GOT3 (cell line): Measurements from ENCODE around the gene TMEM52.
A peak's percentile ranks its signal among the peaks of the same experiment; 100 is the strongest.

Experiments
- DNase-seq: peaks from one replicate; lab custom pipeline; 2025; ENCODE audit warnings: mixed read lengths; lab: John Stamatoyannopoulos, UW

The TMEM52 gene

DNA sequence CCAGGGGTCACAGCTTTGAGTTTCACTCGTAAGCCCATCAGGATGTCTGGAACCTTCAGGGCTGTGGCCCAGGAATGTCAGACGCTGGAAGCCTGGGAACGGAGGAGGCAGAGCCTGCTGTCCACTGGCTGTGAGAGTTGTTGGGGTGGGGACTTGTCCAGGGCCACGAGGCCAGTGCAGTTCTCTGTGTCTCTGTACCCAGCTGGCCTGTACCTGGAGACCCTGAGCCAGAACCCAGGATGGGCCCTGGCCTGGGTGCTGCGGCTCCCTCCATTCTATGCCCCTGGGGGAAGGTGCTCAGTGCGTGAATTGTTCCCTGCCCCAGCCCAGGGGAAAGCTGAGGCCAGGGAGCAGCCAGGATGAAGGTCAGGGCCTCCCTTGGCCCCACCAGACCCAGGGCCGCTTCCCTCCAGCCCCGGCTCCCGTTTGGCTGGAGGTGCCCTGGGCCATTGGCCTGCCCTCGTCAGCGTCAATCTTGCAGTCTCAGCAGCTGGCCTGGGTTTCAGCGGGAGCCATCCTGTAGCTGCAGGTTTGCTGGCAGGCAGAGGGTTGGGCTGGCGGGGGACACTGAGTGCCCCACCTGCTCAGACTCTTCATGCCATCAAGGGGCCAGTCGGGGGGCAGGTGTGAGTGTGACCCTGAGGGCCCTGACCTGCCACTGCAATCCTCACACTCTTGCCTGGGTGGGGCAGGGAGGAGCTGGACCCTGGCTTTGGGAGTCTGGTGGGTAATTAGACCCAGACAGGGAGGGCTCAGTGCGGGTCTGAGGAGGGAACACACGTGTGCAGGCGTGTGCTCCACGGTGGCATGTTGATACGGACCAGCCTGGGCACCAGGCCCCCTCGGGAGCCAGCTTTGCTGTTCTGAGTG, 4.7 kb downstream of the TMEM52 start:
- DNase-seq: no peak

DNA sequence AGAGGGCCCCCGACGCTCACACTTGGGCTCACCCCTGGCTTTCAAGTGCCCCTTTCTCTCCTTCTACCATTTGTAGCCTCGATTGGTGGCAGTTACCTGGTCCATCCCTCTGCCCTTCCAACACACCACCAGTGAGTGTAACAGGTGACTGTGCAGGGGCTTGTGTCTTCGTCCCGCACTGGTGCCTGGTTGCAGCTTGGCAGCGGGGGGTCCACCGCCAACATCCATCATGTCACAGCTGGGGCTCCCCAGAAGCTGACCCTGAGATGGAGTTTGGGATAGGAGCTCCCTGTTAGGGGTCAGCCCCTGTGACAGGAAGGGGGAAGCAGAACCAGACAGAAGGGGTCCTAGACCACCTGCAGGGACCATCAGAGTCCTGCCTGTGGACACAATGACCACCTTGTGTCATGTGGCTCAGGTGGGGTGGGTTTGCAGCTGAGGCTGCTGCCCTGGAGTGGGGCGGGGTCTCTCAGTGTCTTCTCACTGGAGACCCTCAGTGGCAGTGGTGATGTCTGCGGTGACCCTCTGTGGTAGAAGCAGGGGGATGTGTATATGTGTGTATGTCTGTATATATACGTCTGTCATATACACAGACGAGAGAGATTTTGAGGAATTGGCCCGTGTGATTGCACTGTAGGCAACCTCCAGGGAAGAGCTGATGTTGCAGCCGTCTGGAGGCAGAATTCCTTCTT, 7.6 kb downstream of the TMEM52 start:
- DNase-seq: no peak

DNA sequence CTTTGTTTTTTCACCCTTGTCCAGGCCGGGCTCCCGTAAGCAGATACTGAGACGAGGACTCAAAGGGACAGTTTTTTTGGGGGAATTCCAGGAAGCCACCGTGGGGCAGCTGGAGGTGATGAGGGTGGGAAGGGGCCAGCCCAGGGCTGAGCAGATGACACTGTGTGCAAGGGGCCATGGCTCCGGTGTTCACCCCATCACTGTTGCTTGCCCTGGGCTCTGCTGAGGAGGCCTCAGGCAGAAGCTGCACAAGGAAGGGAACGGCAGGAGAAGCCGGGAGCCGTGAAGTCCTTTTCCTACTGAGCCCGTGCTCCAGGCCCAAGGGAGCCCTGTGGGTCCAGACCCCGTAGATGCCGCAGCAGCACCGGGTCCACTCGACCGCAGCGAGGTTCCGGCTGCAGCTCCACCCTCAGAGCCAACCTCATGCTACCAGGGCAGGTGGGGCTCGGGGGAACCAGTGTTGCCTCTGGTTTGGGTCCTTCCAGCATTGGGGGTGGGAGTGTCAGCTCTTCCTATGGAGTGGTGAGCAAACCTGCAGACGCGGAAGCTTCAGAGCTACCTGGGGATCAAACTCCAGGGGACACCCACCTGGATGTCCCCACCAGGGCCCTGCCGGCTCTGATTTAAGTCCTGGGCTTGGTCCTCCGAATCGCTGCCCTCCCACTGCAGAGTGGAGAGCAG, 8.3 kb downstream of the TMEM52 start:
- no peak for DNase-seq

DNA sequence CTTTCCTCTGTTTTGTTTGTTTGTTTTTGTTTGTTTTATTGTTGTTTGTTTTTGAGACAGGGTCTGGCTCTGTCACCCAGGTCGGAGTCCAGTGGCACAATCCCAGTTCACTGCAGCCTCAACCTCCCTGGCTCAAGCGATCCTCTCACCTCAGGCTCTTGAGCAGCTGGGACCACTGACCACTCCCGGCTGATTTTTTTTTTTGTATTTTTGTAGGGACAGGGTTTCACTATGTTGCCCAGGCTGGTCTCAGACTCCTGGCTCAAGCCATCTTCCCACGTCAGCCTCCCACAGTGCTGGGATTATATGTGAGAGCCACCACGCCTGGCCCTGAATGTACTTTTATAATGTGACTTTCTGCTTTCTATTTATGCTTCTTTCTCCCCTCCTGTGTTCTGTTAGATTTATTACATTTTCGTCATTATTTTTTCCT, 9.0 kb downstream of the TMEM52 start:
- DNase-seq: no peak

DNA sequence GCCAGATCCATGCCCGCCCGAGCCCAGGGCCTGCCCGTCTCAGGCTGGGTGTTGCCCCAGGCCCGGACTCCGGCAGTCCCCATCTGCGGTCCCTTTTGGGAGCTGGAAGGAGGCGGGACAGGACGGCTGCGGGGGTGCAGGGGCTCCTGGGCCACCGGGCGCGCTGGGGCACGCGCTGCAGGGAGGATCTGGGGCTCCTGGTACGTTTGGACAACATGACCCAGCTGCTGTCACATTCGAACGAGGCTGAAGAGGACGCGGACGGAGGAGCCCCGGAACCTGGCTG, 10.6 kb downstream of the TMEM52 start:
- DNase-seq: no peak

DNA sequence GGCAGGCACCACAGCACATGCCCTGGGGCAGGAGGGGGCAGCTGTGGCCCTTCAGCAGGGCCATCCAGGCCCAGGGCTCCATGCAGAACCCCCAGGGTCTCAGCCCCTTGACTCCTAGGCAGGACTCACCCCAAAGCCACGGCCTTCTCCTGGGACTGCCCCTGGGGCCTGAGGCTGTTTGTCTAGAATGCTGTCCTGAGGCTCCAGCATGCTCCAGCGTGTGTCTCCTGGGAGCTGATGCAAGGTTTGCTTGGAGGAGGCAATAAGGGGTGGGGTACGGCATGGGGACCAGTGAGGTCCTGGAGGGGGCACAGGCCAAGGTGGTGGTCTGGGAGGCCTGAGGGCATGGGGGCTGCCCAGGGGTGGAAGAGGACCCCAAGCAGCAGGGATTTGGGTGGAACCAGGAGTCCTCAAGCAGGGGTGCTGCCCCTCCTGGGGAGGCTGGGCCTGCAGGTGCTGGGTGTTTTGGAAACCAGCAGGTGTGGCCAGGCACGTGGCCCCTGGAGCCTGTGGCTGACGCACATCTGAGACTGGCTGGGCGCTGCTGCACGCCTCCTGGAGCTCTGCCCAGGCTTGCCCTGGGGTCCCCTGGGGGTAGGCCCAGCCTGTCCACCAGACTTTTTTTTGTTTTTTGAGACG, 11.9 kb downstream of the TMEM52 start:
- no peak for DNase-seq

DNA sequence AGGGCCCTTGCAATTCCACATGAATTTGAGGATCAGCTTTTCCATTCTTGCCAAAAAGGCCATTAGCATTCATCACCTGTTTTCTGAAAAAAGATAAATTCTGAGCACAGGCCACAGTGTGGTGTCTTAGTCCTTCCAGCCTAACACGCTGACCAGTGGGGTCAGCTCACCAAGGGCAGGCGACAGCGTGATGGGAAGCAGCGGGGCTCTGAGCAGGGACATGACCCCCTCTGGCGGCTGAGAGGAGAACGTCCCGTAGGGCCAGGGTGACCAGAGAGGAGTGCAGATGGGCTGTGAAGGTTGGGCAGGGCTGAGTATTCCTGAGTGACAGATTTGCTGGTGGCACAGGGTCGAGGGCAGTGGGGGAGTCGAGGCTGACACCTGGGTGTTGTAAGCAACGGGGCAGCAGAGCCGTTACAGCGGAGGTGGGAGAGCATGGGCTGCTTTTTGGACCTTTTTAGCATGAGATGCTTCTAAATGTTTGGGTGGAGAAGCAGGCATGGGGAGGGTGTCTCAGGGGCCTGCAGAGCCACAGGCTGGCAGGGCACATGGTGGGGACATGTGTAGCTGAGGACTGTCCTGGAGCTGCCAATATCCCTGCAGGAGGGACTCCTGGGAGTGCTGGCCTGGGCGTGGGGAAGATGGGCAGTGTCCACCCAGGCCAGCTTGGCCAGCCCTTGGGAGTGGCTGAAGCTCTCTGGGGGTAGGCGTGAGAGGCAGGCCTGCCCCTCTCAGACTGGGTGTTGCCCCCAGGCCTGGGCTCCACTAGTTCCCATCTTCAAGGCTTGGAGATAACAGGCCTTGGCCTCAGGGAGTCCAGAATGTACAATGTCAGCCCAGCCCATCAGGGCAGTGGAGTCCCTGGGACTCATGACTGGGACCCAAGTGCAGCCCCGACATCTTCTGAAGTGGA, 12.6 kb downstream of the TMEM52 start:
- DNase-seq: peak; percentile 33

DNA sequence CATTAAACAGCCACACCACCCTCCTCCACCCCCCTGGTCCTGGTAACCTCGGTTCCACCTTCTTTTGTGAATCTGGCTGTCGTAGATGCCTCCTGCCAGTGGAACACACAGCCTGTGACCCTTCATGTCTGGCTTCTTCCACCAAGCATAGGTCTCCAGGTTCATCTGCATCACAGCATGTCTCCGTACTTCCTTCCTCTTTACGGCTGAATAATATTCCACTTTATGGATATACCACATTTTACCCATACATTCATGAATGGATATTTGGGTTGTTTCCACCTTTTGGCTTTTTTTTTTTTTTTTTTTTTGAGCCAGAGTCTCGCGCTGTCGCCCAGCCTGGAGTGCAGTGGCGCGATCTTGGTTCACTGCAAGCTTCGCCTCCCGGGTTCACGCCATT, 15.9 kb downstream of the TMEM52 start:
- DNase-seq: no peak

DNA sequence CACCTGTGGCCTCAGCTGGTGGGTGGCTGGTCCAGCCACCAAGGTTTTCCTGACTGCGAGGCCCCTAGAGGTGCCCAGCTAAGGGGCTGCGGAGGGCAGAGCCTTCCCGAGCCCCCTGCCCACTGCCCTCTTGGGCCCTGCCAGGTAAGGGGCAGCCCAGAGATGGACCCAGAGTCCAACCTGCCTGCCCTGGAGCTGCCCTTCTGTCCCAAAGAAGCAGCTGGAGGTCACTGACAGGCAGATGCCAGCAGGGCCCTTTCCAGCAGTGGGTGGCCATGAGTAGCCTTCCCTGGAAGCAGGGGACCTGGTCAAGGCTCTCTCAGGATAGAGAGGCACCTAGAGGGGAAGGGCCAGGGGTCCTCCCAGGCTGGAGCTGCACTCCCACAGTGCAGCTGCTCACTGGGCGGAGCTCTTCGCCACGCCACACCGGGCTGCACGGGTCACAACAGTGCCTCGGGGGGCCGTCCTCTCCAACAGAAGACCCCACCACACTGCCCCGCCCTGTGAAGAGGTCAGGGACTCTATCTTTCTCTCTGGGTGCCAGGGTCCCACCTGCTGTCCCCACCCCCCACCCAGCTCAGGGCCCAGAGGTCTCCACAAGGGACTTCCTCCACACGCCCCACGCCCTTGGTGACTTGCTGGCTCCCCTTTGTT, 17.3 kb downstream of the TMEM52 start:
- no peak for DNase-seq

DNA sequence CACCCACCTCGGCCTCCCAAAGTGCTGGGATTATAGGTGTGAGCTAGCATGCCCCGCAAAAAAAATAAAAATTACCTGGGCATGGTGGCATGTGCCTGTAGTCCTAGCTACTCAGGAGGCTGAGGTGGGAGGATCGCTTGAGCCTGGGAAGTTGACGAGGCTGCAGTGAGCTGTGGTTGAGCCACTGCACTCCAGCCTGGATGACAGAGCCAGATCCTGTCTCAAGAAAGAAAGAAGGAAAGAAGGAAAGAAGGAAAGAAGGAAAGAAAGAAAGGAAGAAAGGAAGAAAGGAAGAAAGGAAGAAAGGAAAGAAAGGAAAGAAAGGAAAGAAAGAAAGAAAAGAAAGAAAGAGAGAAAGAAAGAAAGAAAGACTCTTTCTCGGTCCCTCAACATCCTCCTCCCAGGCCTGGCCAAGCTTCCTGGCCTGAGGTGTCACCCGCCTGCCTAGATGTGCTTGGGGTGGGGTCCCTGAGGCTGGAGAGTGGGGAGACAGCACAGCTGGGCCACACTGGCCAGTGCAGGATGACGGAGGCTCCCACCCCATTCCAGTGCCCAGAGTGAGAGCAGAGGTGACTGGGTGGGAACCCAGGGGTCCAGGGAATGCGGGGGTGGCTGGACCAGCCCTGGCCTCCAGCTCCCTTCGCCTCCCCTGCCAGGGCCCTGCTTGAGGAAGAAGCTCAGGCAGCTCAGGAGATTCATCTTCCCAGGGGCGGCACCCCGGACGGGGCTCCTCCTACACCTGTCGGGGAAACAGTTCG, 18.0 kb downstream of the TMEM52 start:
- no peak for DNase-seq

DNA sequence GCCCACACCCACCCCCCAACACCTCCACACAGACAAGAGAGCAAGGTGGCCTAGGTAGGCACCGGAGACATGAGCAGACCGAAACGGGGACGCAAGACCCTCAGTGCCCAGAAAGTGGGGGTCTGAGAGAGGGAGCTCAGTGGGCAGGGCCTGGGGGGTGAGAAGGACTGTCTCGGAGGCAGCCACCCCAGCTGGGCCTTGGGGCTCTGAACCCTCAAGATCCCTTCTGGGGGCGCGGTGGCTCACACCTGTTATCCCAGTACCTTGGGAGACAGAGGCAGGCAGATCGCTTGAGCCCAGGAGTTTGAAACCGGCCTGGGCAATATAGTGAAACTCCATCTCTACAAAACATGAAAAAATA, 19.1 kb downstream of the TMEM52 start:
- no peak for DNase-seq

DNA sequence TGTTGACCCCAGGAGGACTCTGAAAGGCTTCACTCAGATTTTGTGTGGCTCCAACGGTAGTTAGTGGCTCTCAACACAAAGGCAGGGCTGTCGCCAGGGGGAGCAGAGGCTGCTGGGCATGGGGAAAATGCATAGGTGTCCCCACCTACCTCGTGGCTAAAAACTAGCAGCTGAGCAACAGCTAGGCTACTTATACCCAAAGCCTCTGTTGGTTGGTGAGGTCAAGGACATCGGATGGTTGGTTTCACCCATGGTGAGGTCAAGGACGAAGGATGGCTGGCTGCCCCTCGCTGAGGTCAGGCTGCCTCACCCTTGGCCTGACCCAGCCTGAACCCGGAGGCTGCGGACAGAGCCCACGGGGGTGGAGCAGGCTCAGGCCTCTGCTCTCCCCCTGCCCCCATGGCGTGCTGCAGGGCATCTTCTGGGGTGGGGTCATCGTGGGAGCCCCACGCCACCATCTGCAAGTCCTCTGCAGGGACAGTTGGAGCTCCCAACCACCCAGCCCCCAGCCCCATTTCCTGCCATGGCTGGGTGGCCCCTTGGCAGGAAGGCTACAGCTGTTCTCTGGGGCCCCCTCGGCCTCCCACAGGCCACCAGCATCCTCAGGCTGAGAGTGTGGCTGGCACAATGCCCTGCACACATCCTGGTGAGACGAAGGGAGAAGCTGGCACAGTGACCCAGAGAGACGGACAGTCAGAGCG, 19.7 kb downstream of the TMEM52 start:
- no peak for DNase-seq

DNA sequence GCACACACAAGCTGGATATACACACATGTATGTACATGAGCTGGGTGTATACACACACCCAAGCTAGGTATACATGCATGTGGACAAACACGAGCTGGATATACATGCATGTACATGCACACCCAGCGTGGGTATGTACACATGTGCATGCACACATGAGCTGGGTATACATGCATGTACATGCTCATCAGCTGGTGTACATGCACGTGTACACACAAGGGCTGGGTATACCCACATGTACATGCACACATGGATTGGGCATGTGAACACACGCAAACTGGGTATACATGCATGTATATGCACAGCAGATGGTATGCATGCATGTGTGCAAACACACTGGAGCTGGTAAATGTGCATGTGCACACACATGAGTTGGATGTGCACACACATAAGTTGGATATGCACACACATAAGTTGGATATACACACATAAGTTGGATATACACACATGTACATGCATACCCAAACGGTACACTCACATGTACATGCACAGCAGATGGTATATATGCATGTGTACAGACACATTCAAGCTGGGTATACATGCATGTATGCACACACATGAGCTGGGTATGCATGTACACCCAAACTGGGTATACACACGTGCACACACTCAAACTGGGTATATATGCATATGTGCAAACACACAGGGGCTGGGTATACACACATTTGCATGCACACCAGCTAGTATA, 20.7 kb downstream of the TMEM52 start:
- DNase-seq: no peak

DNA sequence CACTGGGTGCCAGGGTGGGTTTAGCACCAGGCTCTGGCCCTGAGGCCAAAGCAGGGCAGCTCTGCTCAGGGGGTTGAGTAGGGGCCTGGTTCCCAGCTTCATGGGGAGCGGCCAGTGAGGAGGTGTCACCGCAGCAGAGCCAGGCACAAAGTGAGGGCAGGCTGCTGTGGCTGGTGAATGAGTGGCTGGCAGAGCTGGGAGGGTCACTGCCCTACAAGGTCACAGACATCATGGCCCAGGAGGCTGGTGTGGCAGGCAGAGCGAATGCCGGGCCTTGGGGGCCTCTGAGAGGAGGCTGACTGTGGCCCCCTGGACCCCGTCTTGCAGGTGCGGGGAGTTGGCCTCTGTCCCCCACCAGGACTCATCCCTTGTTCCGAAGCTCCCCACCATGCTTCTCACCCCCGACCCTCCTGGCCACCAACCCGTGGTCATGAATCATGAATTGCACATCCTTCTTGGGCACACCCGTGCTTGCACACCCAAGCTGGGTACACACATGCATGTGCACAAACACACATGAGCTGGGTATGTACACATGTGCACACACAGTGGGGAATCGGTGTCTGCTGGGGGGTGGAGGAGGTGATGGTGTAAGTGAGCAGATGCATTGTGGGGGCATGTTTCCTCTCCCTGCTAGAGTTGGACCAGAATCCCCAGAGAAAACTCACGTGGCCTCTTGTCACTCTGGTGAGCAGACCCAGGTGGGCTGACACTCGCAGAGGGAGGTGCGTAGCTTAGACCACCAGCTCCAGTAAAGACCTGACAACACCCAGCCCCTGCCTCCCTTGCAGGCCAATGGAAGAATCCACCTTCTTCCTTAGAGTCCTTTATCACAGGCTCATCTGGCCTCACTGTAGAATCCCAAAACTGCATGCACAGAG, 23.4 kb downstream of the TMEM52 start:
- no peak for DNase-seq

DNA sequence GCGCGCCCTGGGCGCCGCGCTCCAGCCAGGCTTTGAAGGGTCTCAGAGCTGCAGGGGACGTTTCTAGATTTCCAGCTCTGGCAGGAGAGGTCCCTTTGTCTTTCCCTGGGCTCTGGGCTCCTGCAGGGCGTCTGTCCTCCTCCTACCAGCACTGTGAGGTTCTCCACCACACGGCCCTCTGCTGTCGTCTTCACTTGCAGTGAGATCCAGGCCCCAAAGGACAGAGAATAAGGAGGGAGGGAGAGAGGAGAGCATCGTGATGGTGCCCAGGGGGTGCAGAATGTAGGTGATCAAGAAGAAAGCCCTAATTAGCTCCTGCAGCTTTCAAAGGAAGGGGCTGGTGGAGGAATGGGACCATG, 24.0 kb downstream of the TMEM52 start:
- no peak for DNase-seq

DNA sequence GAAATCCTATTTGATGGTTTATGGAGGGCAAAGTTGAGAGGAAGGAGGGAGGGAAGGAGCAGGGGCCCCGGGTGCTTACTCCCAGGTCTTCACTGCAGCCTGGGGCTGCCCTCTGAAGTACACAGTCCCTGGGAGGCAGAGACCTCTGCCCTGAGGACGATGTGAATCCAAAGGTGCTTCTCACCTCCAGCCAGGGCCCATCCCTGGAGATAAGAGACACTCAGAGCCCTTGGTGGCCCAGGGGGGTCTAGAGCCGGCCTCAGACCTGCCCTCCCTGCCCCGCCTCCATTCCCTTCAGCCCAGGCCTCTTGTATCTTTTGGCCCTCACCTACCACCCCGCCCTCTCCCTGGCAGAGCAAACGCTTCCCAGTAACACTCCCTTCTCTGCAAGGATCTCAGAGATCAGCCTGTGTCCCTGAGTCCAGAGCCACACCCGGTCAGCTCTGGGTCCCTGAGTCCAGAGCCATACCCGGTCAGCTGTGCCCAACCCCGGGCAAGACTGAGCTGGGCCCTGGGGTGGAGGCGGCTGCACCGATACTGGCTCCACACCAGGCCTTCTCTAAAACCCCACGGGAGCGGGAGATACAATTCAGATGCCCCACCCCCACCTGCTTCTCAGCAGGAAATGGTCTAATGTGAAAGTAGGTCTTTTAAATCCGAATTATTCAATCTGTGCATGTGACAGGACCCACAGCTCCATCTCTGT, 24.6 kb downstream of the TMEM52 start:
- DNase-seq: no peak

DNA sequence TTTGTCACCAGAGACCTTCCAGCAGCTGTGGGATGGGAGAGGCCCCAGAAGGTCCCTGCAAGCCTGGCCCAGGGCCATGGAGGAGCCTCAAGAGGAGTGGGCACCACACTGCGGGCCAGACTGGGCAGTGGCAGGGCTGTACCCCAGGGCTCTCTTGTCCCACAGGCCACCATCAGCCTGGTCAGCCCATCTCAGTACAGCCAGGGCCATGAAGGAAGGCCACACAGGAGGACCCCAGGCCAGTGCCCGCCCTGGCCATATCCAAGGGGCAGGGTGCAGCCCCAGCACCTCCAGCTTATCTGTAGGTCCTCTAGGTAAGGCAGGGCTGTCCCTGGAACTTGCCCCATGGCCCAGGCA, 25.1 kb downstream of the TMEM52 start:
- no peak for DNase-seq
